Measurements from ENCODE around the gene SPPL2A.
"Not testable (repeated sequence)": the region's sequence is repeated elsewhere in the genome, so short reads cannot be mapped to it uniquely, and the experiment has no call there.

SPPL2A gene, protein sequence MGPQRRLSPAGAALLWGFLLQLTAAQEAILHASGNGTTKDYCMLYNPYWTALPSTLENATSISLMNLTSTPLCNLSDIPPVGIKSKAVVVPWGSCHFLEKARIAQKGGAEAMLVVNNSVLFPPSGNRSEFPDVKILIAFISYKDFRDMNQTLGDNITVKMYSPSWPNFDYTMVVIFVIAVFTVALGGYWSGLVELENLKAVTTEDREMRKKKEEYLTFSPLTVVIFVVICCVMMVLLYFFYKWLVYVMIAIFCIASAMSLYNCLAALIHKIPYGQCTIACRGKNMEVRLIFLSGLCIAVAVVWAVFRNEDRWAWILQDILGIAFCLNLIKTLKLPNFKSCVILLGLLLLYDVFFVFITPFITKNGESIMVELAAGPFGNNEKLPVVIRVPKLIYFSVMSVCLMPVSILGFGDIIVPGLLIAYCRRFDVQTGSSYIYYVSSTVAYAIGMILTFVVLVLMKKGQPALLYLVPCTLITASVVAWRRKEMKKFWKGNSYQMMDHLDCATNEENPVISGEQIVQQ

DNA sequence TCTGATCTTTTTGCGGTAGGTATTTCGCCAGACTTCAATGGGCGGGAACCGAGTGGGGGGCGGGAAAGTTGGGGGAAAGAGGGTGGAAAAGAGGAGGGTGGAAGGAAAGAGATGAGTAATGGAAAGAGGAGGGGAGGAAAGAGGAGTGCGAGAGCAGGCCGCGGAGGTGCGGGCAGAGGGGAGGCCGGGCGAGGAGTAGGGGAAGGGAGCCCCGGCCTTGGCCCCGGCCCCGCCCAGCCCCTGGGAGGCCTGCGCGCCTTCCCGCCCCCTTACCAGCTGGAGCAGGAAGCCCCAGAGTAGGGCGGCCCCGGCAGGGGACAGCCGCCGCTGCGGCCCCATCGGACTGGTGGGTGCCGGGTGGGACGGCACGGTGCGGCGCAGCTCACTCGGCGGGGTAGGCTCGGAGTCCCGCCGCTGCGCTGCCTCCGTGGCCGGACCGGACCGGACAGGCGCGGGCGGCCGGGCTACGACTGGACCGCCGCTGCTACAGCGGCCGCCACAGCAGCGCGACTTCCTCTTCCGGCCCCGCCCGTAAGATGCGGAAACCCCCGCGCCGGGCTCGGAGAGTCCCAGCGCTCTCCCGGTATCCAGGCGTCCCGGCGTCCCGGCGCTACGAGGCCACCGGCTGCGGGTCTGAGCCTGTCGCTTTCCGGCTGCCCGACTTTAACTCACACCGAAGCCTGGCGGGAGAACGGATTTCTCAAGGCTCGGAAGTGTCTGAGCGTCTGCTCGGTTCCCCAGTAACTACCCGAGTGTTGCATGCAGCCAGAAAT is at the start of gene SPPL2A:
Gene SPPL2A, minus strand, starts transcription at position 512 of the 773 bp plus-strand sequence. Its CDS starts 173 bp downstream, at position 339.
- peak; percentile 74 for DNase-seq

- DNase-seq: no peak
Observed at GRCh38 chr15:50814634-50815033, 49.1 kb upstream of the SPPL2A start.

- no peak for DNase-seq
Observed at GRCh38 chr15:50813865-50814264, 48.4 kb upstream of the SPPL2A start.

GRCh38 chr15:50813089-50813488 is 47.6 kb upstream of the SPPL2A start:
- no peak for DNase-seq

GRCh38 chr15:50812181-50812506 is 46.6 kb upstream of the SPPL2A start:
- DNase-seq: not testable (repeated sequence)

GRCh38 chr15:50811461-50812180 is 46.1 kb upstream of the SPPL2A start:
- DNase-seq: not testable (repeated sequence)

DNA sequence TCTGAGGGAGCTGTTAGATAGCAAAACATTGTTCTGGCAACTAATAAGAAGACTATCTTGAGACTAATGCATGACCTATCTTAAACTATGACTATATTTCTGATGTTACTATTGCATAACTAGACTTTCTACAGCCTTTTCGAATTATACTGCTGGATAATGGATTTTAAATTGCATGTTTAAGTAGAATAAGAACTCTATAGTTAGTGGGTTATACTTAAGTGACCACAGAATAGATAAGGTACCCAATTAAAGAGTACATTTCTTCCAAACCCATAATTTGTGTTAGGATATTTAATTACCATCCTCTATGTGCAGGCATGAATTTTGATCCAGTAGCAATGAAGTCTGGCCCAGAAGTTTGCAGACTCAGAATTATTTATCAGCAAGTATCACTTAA is 44.6 kb upstream of the SPPL2A start:
- DNase-seq: no peak

GRCh38 chr15:50808728-50809127 is 43.2 kb upstream of the SPPL2A start:
- DNase-seq: no peak

GRCh38 chr15:50803479-50804180 is 38.1 kb upstream of the SPPL2A start:
- DNase-seq: no peak

DNA sequence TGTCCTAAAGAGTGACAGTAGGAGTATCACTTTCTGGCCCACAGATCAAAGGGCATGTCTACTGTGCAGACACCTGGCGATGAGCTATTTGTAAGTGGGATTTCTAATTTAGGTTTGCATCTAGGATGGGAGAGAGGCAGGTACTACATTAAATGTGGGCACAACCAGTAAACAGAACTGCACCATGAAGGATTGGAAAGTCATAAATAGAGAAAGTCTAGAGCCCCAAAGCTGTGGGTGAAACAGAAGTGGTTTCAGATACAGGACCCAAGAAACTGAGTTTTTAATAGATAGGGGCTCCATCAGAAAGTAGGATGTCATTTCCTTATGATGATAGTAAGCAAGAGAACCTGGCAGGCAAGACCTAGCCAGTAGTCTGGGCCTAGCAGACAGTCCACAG is 35.2 kb upstream of the SPPL2A start:
- DNase-seq: no peak

DNA sequence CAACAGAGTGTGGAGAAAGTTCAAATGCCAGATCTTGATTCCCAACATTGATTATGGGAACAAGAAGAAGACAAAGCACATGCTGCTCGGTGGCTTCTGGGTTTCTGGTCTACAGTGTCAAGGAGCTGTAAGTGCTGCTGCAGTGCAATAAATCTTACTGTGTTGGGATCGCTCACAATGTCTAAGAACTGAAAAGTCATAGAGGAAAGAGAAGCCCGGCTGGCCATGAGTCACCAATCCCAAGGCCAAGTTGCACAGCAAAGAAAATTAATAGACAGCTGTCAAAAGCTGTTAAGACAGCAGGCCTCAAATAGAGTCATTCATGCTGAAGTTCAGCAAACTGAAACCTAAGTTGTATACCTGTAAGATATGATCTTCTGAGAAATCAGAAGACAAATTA is 33.2 kb upstream of the SPPL2A start:
- no peak for DNase-seq

DNA sequence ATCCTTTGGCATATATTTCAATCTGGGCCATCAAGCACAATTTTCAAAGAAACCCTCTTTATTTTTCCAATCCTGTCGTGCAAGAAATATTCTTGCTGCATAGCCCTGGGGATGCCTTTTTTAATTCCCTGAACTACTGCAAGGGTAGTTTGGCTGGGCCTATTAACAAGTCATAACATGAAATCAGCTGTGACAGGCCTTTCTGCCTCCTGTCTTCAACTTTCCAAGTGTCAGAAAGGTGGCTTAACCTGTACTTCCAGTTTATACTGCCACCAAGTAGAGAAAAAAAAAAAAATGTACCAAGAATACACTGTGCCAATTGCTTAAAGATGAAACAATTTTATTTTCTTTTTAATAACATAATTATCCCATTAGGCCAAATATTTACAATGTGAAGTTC is 32.4 kb upstream of the SPPL2A start:
- no peak for DNase-seq

DNA sequence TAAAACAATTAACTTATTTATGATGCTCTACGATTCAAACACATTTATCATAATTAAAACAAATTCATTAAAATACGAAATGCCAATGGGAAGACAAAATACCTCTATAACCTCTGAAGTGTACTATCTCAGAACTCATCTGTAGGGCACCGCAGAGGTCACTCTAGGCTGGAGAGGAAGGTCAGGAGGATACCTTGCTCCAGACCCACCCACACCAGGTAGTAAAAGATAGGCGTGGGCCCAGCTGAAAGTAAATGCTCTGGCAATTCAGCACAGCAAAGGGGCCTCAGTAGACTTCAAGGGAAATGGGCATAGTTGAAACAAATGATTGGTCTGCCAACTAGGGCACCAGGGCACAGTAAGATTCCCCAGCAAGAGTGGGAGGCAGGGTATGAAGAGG is 26.0 kb upstream of the SPPL2A start:
- no peak for DNase-seq

GRCh38 chr15:50790778-50791453 is 25.4 kb upstream of the SPPL2A start:
- no peak for DNase-seq

DNA sequence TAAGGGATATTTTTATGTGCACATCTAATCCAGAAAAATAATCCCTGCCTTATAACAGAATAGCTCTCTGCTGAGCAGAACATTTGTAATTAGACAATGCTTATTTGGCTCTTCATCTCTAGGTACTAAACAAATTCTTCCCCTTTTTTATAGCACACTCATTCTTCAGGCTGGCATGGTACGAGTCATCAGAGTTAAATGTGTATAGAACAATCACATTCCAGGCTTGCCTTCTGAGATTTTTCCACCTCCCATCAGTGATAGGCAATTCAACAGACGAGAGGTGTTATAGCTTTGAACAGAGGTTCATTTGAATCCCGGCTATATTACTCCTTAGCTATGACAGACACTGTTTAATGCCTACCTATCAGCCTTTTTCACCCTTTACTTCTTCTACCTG is 21.4 kb upstream of the SPPL2A start:
- peak; percentile 54 for DNase-seq

GRCh38 chr15:50786438-50786837 is 20.9 kb upstream of the SPPL2A start:
- no peak for DNase-seq

DNA sequence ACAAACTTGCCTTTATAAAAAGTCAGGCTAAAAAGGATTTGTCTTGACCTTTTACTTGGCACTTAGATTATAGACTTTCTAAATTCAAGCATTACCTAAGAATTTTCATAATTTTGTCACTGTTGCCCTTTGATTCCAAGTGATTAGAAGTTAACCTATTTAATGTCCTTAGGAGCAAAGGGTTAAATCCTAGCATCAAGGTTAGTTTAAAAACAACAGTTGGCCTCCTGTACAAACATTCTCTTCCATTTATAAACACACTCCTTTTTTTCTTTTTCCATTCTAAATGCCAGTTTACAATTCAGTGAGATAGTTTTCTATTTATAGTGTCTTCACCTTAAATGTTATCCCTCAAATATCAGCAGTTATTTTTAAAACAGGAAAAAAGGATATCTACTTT is 18.4 kb upstream of the SPPL2A start:
- DNase-seq: no peak

- no peak for DNase-seq
Observed at GRCh38 chr15:50783411-50783810, 17.9 kb upstream of the SPPL2A start.

DNA sequence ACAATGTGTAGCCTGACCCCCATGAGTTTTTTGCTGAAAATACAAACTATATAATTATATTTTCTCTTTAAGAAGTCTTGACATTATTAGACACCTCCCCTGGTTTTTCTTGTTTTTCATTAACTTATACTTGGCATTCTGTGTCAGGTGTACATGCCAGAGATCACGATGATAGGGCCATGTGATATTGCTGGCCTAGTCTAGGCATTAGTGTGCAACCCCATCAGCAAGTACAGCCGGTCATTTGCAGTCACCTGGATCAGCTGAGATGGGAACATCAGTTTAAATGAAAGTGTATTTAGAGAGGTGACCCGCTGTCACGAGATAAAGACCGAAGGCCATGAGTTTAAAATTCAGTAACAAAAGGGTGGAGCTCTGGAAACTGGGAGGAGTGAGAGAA is 12.6 kb upstream of the SPPL2A start:
- DNase-seq: no peak

GRCh38 chr15:50777042-50777441 is 11.5 kb upstream of the SPPL2A start:
- DNase-seq: no peak

- no peak for DNase-seq
Observed at GRCh38 chr15:50774450-50774849, 8.9 kb upstream of the SPPL2A start.

- no peak for DNase-seq
Observed at GRCh38 chr15:50773389-50773788, 7.9 kb upstream of the SPPL2A start.
